GM18868 (cell line): Measurements from ENCODE around the gene TLK1.
A peak's percentile ranks its signal among the peaks of the same experiment; 100 is the strongest.
"Not testable (repeated sequence)": the region's sequence is repeated elsewhere in the genome, so short reads cannot be mapped to it uniquely, and the experiment has no call there.

Experiments used
- ATAC-seq: cut with Tn5 transposase; IDR thresholded peaks from one replicate; pipeline ENCODE4 v1.9.1; 2021; ENCODE audit warnings: mild to moderate bottlenecking, moderate library complexity; ENCODE audit not compliant: unreplicated experiment

TLK1 gene

GRCh38 chr2:171146071-171146470 lies 14.6 kb downstream of the TLK1 start:
- ATAC-seq: no peak

GRCh38 chr2:171143670-171144062 lies 17.0 kb downstream of the TLK1 start:
- no peak for ATAC-seq

GRCh38 chr2:171142398-171142797 lies 18.3 kb downstream of the TLK1 start:
- ATAC-seq: no peak

GRCh38 chr2:171141320-171141719 lies 19.4 kb downstream of the TLK1 start:
- ATAC-seq: no peak

- ATAC-seq: no peak
Measured at GRCh38 chr2:171139860-171140259, 20.8 kb downstream of the TLK1 start.

- peak; percentile 83 for ATAC-seq
Measured at GRCh38 chr2:171136024-171136423, 24.7 kb downstream of the TLK1 start.

GRCh38 chr2:171134624-171135230 lies 26.0 kb downstream of the TLK1 start:
- ATAC-seq: no peak

- no peak for ATAC-seq
Measured at GRCh38 chr2:171132086-171132485, 28.6 kb downstream of the TLK1 start.

GRCh38 chr2:171128461-171128860 lies 32.2 kb downstream of the TLK1 start:
- peak; percentile 40 for ATAC-seq

- ATAC-seq: no peak
Measured at GRCh38 chr2:171124541-171124940, 36.2 kb downstream of the TLK1 start.

GRCh38 chr2:171109571-171109970 lies 51.1 kb downstream of the TLK1 start:
- ATAC-seq: no peak

- ATAC-seq: no peak
Measured at GRCh38 chr2:171109020-171109419, 51.7 kb downstream of the TLK1 start.

GRCh38 chr2:171107803-171108202 lies 52.9 kb downstream of the TLK1 start:
- ATAC-seq: no peak

- ATAC-seq: no peak
Measured at GRCh38 chr2:171104379-171104778, 56.3 kb downstream of the TLK1 start.

GRCh38 chr2:171102802-171103201 lies 57.9 kb downstream of the TLK1 start:
- no peak for ATAC-seq

- no peak for ATAC-seq
Measured at GRCh38 chr2:171100370-171100769, 60.3 kb downstream of the TLK1 start.

- ATAC-seq: no peak
Measured at GRCh38 chr2:171098607-171099006, 62.1 kb downstream of the TLK1 start.

GRCh38 chr2:171095014-171095582 lies 65.6 kb downstream of the TLK1 start:
- no peak for ATAC-seq

GRCh38 chr2:171091517-171091916 lies 69.2 kb downstream of the TLK1 start:
- ATAC-seq: not testable (repeated sequence)

- no peak for ATAC-seq
Measured at GRCh38 chr2:171089489-171089888, 71.2 kb downstream of the TLK1 start.

- no peak for ATAC-seq
Measured at GRCh38 chr2:171088057-171088834, 72.4 kb downstream of the TLK1 start.

GRCh38 chr2:171087547-171087946 lies 73.1 kb downstream of the TLK1 start:
- ATAC-seq: no peak
